GM21529 (cell line): ENCODE results near the gene SBK2.

Source experiments
- ATAC-seq: cut with Tn5 transposase; IDR thresholded peaks from one replicate; pipeline ENCODE4 v1.9.1; 2021; ENCODE audit not compliant: unreplicated experiment

SBK2 gene

DNA sequence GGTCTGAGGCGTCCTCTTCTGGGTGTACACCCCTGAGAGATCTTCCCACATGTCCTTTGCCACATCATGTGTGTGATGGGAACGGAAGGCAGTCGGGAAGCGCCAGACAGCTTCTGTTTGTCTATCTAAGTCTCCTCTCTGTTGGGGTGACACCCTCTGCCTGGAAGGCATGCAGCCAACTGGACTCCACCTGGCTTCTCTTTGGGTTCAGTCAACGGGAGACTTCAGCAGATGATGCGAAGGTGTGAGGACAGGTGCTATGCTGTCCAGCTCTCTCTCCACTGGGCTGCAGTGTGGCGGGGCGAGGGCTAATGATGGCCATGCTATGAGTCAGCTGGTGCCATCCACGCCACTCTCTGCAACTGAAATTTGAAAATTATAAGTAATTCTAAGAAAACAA is 22.8 kb upstream of the SBK2 start:
- ATAC-seq, result no peak

DNA sequence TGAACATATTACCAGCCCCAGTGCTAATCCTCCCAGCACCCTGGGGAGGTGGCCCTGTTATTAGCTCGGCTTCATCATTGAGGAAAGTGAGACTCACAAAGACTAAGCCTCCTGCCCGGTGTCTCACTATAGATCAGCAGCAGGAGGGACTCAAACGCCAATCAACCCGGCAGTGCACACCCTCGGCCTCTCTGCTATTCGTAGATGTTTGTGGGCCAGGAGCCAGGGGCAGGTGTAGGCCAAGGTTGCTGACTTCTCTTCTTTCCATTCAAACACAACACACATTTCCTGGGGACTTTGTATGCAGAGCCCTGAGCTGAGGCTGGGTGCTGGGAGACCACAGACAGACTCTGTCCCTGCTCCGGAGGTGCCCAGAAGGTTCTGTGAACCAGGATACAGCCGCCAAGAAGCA is 17.8 kb upstream of the SBK2 start:
- no peak for ATAC-seq

DNA sequence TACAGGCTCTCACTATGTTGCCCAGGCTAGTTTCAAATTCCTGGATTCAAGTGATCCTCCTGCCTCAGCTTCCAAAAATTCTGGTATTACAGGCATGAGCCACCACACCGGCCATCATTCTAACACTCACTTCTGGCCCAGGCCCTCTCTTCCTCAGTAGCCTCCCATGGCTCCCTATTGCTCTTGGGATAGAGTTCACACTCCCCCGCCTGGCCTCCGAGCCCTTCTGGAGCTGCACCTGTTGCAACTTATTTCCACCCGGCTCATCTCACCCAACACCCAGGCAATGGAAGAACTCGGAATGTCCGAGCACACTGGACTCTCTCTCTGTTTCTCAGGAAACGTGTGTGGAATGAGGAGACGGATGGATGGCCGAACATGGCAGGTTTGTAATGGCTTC is 17.4 kb upstream of the SBK2 start:
- no peak for ATAC-seq

DNA sequence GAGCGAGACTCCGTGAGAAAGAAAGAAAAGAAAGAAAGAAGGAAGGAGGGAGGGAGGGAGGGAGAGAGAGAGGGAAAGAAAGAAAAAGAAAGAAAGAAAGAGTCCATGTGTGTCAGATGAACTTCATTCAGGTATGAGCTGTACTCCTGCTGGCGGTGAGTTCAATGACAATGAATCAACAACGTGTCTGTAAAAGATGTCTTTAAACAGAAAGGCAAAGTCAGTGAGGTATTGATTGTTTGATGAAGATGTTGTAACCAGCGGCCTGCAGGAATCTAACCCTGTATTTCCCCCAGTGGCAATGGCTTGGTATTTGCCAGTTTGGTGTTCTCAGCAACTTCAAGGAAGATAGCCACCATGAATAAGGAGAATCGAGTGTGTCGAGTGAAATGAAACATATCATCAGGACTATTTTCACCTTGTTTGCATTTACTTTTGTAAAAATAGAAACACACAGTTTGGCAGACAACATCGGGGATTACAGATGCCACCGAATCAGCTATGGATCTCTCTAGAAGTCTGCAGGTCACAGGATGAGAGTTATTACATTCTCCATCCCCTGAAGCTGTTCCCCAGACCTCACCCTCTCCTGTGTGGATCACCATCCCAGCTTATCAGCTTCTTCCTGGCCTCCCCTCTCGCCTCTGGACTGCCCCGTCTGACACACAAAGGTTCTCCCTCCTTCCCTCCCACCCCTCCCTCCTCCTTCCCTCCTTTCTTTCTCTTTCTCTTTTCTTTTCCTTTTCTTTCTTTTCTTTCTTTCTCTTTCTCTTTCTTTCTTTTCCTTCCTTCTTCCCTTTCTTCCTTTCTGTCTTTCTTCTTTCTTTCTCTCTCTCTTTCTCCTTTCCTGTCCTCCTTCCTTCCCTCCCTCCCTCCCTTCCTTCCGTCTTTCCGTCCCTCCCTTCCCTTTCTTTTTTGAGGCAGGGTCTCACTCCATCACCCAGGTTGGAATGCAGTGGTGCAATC is 16.6 kb upstream of the SBK2 start:
- no peak for ATAC-seq

DNA sequence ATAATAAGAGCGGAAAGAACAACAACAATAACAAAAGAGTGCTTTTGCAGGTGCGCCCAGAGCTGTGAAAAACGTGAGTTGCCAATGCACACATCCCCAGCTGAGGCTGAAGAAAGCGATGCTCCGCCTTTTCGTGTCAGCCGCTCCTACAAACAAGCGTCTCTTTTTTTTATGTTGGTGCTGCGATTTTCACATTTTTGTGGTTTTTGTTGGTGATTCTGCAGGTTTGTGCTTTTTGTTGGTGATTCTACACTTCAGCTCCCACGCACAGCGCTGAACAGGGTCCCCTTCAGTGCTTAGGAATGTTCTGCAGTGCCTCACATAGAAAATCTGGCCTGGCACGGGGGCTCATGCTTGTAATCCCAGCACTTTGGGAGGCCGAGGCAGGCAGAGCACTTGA is 15.7 kb upstream of the SBK2 start:
- no peak for ATAC-seq

DNA sequence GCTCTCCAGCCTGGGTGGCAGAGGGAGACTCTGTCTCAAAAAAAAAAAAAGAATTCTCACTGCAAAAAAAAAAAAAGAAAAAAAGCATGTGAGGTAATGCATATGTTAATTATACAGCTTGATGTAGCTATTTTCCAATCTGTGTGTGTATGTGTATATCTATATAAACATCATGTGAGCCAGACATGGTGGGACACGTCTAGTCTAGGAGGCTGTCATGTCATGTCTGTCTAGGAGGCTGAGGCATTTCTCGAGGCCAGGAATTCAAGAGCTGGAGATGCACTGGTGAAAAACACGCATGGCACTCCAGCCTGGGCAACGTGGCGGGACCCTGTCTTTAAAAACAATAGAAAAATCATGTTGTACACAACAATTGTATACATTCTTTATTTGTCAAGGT is 15.3 kb upstream of the SBK2 start:
- no peak for ATAC-seq

DNA sequence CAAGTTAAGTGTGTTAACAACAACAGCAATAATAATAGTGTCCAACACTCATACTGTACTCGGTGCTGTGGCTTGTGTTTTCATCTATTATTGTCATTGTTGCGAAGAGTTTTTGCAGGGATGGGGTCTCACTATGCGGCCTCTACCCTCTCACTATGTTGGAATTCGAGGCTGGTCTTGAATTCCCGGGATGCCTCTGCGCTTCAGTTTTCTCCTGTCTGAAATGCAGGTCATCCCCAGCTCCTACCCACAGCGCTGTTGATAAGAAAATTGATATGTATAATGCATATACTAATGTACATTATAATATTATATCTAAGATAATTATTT is 13.4 kb upstream of the SBK2 start:
- ATAC-seq, result no peak

DNA sequence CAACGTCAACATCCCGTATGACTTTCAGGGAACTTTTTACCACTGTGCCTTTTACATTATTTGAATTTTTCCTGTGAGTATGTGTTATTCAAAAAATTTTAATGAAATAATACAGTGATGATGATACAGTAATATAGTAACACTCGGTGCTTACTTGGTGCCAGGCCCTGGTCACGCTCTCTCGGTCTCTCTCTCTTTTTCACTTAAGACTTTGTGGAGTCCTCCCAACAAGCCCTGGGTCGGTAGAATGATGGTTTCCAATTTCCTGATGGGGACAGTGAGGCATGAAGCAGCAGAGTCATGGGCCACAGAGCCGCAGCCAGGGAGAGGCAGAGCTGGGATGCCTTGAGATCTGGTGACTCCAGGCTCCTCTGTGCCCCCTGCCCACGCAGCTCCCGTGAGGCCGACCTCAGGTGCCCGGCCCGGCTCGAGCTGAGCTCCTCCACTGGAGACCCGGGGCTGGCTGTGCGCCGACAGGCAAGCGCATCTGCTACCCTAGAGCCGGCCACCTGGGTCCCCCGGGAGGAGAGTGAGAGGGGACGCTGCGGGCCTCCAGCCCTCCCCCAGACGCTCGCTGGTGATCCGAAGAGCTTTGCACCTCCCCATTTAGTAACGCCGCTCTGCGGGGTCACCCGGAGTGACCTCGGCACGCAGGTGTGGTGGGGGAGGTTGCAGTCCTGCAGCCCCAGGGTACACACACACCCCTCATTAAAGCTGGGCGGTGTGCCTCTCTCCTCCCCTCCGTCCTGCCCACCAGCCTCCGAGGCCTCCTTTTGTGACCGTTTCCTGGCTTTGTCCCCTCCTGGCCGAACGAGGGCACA is 12.8 kb upstream of the SBK2 start:
- no peak for ATAC-seq

DNA sequence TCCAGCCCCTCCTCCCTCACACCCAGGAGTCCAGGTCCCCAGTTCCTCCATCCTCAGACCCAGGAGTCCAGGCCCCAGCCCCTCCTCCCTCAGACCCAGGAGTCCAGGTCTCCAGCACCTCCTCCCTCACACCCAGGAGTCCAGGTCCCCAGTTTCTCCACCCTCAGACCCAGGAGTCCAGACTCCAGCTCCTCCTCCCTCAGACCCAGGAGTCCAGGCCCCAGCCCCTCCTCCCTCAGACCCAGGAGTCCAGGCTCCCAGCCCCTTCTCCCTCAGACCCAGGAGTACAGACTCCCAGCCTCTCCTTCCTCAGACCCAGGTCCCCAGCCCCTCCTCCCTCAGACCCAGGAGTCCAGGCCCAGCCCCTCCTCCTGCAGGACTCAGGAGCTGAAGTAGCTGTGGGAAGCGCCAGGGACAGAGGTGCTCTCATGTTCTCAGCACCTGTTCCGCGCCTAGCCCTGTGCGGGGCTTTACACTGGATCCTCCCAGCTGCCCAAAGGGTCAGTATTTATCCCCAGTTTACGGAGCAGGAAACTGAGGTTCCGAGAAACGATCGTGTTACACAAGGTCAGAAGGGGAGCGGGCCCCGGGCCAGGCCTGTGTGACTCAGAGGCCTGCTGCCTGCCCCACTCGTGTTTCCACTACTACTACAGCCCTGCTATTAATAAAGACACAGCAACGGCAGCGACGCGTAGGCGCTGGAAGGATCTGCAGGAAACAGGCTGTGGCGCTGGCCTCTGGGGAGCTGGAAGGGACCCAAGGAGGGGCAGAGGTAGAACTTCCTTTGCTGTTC is 10.1 kb upstream of the SBK2 start:
- ATAC-seq, result no peak

DNA sequence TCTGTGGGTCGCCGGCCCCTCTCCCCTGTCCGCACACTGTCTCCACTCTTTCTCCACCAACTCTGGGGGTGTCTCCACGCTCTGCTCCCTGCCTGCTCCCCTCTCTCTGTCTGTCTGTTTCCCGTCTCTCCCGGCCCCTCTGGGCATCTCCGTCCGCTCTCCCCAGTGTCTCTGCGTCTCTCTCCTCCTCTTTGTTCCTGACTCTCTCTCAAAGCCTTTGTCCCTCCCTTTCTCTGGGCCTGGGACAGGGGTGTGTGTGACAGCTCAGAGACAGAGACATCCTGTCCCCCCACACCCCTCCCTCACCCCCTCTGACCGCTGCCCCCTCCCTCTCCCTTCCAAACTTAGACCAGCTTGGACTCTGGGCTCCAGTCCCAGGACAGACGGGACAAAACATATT is 9.1 kb upstream of the SBK2 start:
- no peak for ATAC-seq

DNA sequence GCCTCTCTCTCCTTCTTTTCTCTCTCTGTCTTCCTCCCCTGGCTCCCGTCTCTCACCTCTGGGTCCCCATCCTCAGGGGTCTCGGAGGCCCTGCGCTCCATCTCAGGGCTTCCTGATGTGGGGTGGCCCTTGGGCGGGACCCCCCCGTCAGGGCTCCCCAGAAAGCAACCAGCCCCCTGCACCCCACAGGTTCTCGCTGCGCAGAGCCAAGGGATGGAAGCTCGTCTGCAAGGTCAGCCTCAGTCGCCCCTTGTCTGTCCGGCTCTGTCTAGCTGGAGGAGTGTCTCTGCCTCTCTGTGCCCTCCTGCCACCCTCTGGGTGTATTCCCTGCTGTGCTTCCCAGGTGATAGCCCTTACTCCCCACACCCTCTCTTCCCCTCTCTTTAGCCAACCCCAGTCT is 8.5 kb upstream of the SBK2 start, which contains the start of gene SBK3:
TSS of gene SBK3 (minus strand) at position 101 of the 400 bp plus-strand sequence. CDS start at position 101, 0 bp downstream.
- ATAC-seq, result no peak

DNA sequence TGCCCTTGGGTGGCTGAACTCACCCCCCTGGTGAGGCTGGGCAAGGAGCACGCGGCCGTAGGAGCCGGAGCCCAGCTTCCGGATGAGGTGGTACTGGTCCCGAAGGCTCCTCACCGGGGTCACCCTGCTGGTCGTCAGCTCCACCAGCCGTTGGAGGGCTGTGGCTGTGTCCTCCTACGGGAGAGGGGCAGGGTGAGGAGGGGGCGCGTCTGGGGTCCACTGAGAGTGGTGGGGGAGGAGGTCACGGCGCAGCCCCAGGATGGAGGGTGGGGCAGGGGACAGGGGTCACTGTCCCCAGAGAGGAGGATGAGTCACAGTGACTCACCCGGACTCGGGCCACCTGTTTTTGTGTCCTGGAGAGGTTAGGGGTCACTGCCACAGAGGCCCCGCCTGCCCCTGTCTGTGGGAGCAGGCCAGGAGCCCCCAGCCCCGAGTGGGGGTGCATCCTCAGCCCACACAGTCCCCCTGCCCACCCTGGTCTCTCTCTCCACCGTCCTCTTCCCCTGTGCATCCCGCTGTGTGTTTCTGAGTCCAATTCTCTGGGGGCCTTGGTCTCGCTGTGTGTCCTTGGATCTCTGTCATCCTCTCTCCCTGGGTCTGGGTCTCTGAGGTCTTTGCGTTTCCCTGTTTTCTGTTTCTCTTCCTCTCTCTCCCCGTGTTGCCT is 8.0 kb upstream of the SBK2 start:
- no peak for ATAC-seq

DNA sequence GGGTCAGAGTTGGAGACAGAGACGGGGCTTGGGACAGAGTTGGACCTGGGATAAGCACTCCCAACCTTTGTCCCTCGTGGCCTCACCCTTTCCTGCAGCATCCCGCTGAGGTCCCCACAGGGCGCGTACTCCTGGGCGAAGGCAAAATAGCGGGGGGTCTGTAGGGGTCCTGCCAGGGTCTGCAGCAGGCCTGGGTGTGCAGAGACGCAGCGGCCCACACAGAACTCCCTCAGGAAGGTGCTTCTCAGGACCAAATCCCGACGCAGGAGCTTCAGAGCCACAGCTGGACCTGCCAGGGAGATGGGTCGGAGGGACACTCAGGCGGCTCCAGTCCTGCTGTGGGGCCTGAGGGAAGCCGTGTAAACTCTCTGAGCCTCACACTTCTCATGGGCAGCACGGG is 7.1 kb upstream of the SBK2 start:
- no peak for ATAC-seq

DNA sequence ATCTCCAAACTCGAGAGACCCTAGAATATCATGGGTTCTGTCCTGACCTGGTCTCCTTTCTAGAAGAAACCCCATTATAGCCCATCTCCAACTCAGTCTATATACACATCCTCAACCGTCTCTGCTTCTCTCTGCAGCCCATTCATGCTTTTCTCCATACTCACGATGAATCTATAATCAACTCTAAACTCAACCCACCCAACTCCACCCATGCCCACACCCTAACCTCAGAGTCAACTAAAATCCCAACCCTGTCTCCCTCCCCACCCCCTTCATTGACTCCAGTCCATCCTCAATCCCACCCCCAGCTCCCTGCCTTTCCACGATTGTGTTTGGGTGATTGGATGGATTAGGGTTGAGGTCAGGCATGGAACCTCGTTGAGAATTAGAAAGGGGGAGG is 6.6 kb upstream of the SBK2 start:
- ATAC-seq, result no peak

DNA sequence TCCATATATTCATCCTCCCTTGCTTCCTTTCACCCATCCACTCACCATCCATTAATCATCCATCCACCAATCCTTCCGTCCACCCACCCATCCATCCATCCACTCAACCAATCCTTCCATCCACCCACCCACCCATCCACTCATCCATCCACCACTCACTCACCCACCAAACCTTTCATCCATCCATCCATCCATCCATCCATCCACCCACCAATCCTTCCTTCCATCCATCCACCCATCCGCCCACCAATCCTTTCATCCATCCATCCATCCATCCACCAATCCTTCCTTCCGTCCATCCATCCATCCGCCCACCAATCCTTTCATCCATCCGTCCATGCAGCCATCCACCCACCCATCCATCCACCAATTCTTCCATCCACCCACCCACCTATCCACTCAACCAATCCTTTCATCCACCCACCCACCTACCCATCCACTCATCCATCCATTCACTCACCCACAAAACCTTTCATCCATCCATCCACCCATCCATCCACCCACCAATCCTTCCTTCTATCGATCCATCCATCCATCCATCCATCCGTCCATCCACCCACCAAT is 5.4 kb upstream of the SBK2 start:
- ATAC-seq, result no peak

DNA sequence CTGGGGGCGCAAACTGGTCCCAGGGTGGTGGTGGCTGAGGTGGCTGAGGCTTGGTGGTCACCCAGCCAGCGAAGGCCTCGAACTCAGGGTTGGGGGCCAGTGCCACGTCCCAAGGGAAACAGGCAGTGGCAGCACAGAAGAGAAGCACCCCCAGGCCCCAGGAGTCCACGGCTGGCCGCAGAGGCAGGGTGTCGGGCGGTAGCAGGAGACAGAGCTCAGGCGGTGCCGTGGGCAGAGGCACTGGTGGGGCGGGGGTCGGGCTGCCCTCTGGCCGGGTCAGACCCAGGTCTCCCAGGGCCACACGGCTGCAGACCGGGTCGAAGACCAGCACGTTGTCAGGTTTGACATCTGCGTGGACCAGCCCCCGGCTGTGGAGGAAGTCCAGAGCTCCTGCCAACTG is 4.2 kb upstream of the SBK2 start:
- ATAC-seq, result no peak

DNA sequence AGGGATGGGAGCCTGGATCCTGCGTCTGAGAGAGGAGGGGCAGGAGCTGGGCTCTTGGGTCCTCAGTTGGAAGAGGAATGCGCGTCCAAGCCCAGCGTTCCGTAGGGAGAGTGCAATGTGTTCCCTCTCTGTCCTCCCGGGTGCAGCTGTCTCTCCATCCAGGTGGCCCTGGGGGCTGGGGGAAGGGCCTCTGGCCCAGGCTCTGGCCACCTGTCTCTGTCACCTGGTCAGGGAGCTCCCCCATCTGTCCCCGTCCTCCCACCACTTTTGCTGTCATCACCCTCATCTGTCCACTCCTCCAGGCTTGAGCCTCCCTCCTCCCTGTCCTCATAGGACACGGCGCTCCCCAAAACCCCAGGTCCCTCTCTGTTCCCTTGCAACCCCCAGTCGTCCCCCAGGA is 3.7 kb upstream of the SBK2 start:
- no peak for ATAC-seq

DNA sequence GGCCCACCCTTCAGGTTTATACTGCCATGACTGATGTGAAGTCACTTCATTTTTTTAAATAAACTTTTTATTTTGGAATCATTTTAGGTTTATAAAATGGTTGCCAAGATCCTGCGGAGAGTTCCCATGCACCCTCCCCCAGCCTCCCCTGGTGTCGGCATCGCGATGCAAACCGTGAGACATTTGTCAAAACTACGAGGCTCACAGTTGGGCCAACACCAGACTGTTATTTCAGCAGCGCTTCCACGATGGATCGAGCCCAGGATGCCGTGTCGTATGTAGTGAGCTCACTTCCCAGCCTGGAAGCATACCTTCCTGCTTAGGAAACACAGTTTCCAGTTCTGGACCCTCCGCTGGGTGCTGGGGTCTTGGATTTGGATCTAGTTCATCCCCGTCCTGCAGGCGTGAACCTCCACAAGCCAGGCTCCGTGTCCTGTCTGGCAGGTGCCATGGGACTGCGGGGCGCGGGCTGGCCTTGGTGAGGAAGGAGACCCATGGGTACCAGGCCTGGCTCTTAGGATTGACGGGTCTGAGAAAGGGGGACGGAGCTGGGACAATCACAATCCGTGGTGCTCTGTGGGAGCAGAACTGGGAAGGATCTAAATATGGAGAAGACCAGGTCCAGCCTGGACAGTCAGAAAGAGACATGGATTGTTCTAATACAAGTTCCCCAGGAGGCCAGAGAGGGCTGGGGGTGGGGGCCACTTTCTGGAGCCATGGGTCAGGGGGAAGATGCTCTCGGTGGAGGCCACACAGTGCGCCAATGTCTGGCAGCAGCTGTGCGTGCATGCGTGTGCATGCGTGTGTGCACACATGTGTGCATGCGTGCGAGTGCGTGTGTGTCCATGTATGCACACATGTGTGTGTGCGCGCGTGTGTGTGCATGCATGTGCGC is 2.4 kb upstream of the SBK2 start:
- no peak for ATAC-seq

DNA sequence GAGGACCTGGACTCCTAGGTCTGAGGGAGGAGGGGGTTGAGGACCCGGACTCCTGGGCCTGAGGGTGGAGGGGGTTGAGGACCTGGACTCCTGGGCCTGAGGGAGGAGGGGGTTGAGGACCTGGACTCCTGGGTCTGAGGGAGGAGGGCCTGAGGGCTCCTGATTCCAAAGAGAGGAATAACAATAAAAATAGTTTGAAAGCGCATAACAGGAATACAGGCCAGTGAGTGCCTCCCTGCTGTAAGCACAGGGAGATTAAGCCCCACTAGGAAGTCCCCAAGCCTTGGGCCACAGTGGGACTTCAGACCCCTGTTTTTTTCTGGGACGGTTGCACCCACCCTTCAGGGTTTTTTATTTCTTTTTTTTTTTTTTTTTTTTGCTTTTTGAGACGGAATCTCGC is 1.2 kb upstream of the SBK2 start:
- no peak for ATAC-seq

DNA sequence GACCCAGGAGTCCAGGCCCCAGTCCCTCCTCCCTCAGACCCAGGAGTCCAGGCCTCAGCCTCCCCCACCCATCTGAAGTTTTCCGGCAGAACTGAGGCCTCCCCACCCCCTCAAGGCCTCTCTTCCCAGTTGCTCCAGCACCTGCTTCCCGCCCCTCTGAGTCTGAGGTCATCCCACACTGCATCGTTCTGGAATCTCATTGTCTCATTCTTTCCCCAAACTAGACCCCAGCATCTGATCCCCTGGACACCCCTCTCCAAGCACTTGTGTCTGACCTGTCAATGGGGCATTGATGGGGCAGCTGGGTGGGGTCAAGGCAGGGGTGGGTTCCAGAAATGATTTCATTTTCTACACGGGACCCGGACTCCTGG is 793 bp upstream of the SBK2 start:
- no peak for ATAC-seq
